ENCODE measurements around the gene FBXW4.

Gene FBXW4, protein sequence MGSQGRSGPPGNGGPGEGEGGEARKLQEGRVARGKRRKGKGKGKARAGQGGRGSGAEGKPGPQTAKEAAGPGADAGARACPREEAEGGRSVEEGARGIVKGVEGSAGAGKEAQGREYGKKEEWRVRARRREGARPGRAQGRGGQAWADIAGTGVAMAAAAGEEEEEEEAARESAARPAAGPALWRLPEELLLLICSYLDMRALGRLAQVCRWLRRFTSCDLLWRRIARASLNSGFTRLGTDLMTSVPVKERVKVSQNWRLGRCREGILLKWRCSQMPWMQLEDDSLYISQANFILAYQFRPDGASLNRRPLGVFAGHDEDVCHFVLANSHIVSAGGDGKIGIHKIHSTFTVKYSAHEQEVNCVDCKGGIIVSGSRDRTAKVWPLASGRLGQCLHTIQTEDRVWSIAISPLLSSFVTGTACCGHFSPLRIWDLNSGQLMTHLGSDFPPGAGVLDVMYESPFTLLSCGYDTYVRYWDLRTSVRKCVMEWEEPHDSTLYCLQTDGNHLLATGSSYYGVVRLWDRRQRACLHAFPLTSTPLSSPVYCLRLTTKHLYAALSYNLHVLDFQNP

DNA sequence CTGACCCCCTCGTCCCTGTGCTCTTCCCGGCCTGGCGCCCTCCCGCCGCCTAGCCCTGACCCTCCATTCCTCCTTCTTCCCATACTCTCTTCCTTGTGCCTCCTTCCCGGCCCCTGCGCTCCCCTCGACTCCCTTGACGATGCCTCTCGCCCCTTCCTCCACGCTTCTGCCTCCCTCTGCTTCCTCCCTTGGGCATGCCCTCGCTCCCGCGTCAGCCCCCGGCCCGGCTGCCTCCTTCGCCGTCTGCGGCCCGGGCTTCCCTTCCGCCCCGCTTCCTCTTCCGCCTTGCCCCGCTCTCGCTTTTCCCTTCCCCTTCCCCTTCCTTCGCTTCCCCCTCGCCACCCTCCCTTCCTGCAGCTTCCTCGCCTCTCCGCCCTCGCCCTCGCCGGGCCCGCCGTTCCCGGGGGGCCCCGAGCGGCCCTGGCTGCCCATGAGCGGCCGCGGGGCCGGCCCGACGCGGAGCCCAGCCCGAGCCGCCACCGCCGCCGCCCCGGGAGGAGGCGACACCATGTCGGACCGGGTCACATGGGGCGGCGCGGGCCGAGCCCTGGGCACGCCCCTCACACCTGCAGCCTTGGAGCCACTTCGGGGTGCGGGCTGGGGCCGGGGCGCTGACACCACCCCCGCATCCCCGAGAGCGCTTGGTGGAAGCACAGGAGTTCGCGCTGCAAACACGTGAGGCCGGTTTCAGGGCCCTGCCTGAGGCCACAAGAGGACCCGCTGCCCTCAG, at the start of gene FBXW4:
TSS of gene FBXW4 (minus strand) at position 497 of the 730 bp plus-strand sequence. CDS start at position 432, 65 bp downstream.
- peak; percentile 91 for DNase-seq

DNA sequence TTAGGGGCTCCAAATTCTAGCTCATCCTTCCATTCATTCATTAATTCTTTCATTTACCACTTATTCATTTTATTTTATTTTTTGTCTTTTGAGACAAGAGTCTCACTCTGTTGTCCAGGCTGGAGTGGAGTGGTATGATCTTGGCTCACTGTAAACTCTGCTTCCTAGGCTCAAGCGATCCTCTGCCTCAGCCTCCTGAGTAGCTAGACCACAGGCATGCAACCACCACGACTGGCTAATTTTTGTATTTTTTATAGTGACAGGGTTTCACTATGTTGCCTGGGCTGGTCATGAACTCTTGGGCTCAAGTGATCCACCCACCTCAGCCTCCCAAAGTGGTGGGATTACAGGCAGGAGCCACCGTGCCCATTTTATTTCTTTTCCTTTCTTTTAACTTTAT, 49.3 kb upstream of the FBXW4 start:
- no peak for DNase-seq

DNA sequence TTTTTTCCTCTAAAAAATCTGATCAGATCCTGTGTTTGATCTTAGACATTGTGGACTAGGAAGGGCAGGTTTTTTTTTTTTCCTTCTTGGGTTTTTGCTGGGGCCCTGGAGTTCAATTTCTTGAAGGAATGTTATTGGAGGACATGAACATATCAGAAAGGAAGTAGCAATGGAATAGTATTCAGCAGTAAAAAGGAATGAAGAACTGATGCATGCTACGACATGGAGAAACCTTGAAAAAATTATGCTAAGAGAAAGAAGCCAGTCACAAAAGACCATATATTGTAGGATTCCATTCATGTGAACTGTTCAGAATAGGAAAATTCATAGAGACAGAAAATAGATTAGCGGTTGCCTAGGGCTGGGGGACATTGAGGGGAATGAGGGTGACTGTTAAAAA, 47.0 kb upstream of the FBXW4 start:
- no peak for DNase-seq

DNA sequence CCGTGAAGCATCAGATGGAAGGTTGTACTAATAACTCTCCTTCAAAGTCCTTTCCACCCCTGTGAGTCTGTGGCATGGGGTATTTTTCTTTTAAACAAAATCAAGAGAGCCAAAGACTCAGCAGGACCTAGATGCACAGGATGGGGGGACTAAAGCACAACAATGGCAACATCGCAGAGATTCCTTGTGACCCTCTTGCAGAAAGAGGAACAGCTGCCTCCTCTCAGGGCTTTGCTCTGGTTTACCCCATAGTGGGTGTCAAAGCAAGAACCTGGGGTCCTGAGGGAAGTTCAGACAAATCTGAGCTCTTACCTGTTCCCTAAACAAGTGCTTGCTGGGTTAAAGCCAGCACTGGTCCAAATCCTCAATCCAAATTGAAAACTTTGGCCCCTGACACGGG, 41.7 kb upstream of the FBXW4 start:
- no peak for DNase-seq

DNA sequence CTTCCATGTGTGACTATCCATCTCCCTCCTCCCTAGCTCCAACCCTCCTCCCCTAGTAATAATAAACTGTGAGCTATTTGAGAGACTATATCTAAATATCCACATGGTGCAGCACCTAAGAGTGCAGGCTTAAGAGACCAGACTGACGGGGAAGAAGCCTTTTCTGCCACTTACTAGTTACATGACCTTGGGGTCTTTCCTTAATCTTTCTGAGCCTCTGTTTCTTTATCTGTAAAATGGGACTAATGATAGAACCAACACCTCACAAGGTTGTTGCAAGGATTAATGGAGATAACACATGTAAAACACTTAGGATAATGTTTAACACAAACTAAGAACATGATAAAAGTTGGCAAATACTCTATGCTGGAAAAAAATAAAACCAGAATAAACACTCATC, 37.1 kb upstream of the FBXW4 start:
- DNase-seq: no peak

DNA sequence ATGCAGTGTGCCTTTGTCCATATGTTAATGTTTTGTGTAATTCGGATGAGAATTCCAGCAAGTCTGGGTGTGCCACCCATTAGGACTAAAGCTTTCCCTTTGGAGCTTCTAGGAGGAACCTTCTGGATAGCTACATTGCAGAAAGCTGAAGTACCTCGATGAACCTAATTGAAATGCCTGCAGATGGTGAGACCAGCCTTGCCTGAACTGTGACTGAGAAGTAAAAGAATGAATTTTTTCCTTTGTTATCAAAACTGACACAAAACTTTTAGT, 31.1 kb upstream of the FBXW4 start:
- no peak for DNase-seq

DNA sequence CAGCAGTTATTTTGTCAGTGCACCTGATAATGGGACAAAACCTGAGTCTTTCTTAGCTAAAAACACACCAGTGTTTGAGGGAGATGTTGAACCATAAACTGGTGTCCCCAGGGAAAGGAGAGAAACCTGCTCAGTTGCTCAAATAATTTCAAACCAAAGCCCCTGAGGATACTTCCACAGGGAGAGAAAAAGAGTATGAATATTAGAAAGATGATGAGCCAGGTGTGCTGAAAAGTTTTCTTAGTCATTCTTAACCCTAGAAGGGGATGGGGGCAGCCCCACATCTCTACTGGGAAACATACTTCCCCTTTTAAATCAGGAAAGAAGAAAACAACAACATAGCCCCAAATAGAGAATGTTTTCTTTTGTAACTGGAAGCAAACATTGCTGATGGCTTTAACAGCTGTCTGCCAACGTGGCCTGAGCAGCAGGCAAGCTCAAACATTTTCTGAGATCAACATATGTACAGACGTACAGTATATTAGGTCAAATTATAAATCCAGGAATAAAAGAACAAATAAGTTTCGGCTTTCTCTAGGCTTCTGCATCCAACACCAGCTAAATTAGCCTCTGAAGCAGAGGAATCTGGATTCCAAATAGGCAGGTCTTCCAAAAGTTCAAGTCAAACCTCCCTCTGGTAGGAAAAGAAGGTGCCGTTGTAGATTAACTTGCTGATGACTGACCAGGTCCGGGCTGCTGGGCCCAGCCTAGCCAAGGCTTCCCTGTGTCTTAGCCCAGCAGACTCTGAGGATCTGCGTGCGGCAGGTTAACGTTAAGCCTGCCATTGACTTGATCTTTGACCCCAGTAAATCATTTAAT, 30.5 kb upstream of the FBXW4 start:
- DNase-seq: no peak

DNA sequence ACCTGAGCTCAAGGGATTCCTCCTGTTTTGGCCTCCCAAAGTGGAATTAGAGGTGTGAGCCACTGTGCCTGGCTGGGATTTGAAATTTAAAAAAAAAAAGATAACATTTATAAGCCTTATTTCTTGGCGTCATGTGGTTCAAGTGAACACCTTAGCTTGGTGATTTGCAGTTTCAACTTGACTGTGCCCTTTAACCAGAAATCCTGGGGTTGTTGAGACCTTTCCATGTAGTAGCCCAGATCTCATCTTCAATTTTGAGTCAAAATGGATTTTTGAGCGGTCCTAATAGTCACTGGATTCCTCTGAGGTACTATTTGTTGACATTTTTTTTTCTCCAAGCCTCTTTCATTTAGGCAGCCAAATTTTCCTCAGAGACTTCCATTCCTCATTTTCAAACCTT, 29.5 kb upstream of the FBXW4 start:
- no peak for DNase-seq

DNA sequence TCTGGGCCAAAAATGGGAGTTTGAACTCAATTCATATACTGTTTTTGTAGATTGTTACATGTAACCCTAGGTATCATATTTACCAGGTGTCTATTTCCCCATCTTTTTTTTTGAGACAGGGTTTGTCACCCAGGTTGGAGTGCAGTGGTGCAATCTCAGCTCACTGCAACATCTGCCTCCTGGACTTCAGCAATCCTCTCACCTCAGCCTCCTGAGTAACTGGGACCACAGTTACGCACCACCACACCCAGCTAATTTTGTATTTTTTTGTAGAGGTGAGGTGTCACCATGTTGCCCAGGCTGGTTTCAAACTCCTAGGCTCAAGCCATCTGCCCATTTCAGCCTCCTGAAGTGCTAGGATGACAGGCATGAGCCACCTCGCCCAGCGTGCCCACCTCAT, 28.2 kb upstream of the FBXW4 start:
- no peak for DNase-seq

DNA sequence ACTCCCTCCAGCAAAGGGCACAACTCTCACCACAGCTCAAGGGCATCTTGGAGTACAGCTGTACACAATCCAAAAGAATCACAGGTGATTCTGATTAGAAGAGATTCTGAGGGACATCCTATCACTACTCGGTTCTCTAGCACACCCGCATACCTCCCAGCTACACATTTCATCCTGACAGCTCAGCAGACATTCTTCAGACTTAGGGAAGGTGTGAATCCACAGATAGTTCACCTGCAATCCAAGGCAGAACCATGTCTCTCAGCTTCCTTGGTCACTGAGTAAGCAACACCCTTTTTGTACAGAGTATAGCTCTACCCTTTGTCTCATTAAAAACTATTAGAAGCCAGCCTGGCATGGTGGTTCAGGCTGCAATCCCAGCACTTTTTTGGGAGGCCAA, 26.8 kb upstream of the FBXW4 start:
- no peak for DNase-seq

DNA sequence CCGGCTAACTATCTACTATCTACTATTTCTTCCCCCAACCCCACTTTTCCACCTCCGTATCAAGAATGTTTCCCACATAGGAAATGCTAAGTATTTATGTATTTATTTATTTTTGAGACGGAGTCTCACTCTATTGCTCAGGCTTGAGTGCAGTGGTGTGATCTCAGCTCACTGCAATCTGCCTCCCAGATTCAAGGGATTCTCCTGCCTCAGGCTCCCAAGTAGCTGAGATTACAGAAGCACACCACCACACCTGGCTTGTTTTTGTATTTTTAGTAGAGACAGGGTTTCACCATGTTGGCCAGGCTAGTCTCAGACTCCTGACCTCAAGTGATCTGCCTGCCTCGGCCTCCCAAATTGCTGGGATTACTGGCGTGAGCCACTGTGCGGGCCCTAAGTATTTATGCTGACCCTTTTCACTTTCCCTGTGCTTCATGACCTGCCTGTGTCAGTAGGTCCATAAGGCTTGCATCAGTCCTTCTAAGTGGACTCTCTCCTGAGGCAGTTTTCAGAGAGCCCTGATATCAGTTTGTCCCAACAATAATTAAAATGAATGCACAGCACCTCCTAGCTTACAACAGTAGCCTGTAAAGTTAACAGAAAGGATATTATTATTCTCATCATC, 25.7 kb upstream of the FBXW4 start:
- no peak for DNase-seq

DNA sequence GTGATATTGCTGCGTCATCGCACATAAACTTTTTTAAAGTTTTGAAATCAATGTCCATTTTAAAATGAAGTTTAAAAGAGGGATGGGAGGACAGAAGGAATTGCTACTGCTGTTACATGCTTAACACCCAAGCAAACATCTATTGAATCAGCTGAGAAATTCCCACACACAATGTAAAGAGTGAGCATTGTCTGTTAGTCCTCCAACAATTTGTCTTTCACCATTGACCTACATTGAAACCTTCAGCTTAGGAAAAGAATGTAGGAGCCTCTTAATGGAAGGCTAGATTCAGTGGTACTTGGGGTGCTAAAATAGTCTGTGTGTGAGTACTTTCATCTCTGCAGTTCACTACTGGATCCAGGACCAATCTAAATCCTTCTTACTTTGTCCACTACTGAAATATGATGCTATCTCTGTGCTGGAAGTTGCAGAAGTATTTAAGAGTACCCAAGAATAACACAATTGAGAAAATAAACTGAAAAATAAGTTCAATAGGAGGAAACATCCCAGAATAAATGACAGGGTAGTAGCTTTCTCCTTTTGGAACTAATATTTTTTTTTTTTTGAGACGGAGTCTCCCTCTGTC, 23.8 kb upstream of the FBXW4 start:
- no peak for DNase-seq

DNA sequence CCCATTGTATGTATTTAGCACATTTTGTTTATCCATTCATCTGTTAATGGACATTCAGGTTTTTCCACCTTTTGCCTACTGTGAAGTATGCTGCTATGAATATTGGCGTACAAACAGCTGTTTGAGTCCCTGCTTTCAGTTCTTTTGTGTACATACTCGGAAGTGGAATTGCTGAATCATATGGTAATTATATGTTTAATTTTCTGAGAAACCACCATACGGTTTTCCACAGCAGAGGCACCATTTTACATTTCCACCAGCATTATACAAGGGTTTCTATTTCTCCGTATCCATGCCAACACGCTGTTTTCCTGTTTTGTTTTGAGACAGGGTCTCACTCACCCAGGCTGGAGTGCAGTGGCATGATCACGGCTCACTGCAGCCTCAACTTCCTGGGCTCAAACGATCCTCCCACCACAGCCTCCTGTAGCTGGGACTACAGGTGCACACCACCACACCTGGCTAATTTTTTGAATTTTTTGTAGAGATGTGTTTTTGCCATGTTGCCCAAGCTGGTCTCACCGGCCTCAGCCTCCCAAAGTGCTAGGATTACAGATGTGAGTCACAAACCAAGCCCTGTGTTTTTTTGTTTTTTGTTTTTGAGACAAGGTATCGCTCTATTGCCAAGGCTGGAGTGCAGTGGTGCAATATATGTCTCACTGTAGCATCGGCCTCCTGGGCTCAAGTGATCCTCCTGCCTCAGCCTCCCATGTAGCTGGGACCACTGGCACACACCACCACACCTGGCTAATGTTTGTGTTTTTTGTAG, 22.1 kb upstream of the FBXW4 start:
- no peak for DNase-seq

DNA sequence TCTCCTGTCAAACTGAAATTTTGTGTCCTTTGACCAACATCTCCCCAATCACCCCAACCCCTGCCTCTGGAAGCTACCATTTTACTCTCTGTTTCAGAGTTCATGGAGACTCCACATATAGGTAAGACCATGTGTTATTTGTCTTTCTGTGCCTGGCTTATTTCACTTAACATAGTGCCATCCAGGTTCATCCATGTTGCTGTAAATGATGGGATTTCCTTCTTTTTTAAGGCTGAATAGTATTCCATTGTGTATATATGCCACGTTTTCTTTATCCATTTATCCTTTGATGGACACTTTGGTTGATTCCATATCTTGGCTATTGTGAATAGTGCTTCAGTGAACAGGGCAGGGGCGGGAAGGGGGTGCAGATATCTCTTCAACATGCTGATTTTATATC, 18.0 kb upstream of the FBXW4 start:
- no peak for DNase-seq

DNA sequence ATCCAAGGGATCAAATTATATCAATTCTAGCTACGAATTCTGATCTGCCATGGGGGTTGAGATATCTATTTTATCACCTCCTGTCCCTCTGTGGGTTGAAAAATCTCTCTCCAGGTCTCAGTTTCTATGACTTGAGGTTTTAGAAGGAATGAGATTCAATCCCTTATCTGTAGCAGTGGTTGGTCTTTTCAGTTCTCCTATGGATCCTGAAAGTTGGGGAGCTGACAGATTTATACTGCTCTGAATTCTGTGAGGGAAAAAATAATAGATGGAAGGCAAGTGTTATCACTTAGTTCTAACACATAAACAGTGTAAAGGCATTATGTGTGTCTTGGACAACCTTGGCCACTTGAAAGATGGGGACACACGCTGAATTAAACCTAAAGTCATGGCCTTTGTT, 15.8 kb upstream of the FBXW4 start:
- no peak for DNase-seq

DNA sequence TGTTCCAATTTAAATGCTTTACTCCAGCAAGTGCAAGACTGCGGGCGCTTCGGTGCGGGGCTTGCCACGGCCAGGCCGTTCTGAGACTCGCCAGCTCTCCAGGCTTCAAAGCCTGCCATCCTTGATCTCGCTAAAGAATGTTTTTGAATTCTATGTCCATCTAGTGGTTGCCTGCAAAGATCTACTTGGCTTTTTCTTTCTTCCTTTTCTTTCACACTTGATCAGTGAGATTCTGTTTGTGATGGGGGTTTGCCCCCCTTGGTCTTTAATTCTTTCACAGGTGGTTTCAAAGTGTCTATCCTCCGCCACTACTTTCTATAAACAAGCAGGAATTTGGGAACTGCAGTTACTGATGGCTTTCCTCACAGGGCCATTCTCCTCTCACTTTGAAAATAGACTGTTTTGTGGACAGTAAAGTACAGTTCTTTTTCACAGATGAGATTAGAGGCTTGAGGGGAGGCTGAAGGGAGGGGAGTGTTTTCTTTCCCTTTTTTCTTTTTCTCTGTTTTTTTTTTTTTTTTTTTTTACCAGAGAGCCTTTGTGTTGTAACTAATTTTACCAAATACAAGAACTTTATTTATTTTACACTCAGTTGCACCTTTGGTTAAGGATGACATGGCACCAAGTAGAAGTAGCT, 15.2 kb upstream of the FBXW4 start:
- DNase-seq: no peak

DNA sequence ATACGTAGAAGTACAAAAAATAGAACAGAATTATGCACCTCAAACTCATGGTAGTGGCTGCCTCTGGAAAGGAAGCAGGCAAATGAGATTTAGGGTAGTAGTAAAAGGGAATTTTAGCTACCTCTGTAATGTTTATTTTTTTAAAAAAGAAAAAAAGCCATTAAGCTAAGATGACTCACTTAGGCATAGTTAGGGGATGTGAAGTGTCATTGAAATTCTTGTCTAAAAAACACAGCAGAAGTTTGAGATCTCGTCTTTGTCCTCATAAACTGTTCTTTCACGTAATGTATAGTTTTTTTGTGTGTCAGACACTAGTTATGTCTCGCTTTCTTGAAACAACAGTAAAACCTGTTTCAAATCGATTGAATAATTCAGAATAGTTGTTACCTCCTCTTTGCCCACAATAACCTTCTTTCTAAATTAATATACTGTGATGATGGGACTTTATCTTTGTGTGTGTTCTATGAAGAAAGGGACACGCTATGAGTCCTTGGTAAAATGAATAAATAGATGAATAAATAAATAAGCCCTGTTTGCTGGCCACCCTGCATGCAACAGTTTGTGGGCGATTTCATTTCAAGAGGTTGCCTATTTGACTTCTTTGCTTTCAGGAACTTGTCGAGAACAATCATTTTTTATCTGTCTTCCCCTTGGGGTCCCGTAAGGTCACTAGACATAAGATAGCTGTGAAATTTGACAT, 14.5 kb upstream of the FBXW4 start:
- DNase-seq: no peak

DNA sequence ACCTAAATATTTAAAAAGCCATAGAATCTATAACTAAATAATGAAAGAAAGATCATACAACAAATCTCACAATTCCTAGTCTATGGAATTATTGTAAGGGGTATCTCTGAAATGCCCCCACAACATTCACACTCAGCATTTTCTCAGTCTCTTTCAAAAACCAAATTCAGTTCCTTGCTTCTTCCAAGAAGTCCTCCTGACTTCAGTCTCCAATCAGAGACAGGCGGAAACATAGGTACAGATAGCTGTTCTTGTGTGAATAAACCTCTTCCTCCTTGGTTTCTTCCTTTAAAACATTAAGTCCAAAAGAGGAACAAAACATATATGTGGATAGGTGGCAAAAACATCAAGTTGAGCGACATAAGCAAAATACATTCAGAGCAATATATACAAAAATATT, 13.9 kb upstream of the FBXW4 start:
- no peak for DNase-seq

DNA sequence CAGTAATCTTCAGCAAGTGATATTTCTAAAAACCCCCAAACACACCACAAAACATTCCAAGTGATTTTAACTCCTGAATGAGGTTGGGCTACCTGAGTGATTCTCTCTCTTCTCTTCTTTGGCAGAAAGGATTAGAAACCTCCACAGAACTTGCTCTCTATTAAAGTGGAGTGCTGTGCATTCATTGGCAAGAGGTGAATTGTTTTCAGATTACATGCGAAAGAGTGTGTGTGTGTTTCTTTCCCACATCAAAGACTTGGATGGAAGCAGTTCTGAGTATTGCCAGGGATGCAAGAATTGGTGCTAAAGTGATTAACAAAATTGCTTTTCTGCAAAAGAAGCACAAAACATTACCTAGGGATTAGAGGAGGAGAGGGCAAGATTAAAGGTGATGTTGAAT, 13.1 kb upstream of the FBXW4 start:
- DNase-seq: no peak

DNA sequence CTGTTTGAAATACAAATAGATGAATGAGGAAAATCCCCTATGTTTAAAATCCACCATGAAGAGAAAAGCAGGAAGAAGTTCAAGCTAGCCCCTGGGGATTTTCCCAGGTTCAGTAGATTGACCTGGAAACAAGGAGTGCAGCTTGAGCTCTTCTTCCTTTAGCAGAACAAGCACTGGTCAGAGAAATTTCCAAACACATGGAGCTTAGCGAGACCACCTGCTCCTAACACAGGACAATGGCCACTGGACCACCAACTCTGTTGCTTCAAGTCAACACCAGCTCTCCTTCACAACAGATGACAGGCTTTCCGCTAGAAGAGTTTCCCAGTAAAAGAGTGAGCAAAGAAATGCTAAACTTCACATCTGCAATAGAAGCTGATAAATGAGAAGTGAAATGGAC, 9.4 kb upstream of the FBXW4 start:
- DNase-seq: no peak

DNA sequence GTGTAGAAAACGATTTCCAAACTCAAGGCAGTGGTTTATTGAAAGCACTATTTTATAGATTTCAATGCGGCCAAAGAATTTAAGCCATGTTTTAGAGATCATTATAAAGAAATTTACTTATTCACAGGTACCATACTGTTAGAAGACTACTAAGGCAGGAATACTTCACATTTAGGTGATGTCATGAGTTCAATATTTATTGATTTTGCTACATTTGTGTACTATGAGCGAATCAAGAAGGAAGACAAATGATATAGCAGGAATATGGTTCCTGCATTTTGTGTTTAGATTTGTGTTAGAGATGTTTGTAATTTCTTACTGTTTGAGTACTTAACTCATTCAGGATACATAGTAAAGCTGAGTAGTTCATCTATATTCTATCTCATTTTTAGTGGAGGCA, 1.7 kb upstream of the FBXW4 start:
- DNase-seq: no peak

All from activated effector memory CD4-positive, alpha-beta T cell treated with anti-CD3 and anti-CD28 coated beads, Interleukin-2, amount 50 U/mL, for 16 hours (primary cell).